ENCODE data around the gene FAM228A.

DNA sequence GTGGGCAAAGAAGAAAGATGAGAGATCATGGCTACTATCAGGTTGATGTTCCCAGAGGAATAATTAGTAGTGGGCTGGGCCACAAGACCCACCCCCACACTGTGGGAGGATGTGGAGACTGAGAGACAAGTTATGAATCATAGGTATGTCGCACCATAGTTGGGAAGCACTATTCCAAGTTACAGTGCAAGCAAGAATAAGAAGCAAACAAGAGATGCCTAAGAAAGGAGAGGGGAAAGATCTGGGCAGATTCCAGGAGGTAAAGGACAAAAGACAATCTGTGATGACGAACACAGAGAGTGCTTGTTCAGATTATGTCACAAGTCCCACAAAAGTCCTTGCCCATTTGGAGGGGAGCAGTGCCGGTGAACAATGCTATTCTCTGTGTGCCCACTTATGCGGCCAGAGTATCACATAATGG lies 56.6 kb downstream of the FAM228A start:
- TF ChIP-seq, protein P1, sequence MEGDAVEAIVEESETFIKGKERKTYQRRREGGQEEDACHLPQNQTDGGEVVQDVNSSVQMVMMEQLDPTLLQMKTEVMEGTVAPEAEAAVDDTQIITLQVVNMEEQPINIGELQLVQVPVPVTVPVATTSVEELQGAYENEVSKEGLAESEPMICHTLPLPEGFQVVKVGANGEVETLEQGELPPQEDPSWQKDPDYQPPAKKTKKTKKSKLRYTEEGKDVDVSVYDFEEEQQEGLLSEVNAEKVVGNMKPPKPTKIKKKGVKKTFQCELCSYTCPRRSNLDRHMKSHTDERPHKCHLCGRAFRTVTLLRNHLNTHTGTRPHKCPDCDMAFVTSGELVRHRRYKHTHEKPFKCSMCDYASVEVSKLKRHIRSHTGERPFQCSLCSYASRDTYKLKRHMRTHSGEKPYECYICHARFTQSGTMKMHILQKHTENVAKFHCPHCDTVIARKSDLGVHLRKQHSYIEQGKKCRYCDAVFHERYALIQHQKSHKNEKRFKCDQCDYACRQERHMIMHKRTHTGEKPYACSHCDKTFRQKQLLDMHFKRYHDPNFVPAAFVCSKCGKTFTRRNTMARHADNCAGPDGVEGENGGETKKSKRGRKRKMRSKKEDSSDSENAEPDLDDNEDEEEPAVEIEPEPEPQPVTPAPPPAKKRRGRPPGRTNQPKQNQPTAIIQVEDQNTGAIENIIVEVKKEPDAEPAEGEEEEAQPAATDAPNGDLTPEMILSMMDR (IDR thresholded peaks at IDR 0.05; ENCODE audit: low read length), result no peak
- TF ChIP-seq EZH2phosphoT487 (IDR thresholded peaks at IDR 0.05; ENCODE audit: low read length), result no peak

All from MM.1S (cell line).